ENCODE measurements around the gene RBP7.

DNA sequence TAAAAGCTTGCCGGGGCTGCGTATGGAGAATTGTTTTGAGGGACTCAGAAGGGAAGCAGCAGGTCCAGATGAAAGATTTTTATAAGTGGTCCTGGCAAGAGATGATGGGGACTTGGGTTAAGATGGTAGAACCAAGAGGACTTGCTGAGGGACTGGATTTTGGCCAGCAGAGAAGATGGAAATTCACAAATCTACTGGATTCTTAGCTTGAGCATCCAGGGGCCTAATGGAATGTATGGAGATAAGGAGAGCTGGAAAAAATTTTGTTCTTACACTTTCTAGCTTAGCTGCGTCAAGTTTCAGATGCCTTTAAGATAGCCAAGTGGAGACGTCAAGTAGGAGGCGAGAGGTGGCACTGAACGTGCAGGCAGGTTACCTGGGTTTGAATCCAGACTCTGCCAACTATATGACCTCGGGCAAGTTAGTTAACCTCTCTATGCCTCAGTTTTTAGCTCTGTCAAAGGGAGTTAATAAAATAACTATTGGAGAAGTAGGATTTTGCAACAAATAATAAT, 3.4 kb upstream of the RBP7 start:
- TF ChIP-seq, protein P1, sequence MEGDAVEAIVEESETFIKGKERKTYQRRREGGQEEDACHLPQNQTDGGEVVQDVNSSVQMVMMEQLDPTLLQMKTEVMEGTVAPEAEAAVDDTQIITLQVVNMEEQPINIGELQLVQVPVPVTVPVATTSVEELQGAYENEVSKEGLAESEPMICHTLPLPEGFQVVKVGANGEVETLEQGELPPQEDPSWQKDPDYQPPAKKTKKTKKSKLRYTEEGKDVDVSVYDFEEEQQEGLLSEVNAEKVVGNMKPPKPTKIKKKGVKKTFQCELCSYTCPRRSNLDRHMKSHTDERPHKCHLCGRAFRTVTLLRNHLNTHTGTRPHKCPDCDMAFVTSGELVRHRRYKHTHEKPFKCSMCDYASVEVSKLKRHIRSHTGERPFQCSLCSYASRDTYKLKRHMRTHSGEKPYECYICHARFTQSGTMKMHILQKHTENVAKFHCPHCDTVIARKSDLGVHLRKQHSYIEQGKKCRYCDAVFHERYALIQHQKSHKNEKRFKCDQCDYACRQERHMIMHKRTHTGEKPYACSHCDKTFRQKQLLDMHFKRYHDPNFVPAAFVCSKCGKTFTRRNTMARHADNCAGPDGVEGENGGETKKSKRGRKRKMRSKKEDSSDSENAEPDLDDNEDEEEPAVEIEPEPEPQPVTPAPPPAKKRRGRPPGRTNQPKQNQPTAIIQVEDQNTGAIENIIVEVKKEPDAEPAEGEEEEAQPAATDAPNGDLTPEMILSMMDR (IDR thresholded peaks at IDR 0.05): no peak
- TF ChIP-seq POLR2AphosphoS5 (IDR thresholded peaks at IDR 0.05; ENCODE audit: low read depth, low read length) (no peak), TCF7L2 (IDR thresholded peaks at IDR 0.05; ENCODE audit: low read depth, low read length) (no peak), SIN3A (IDR thresholded peaks at IDR 0.05; ENCODE audit: borderline replicate concordance, insufficient read depth, low read depth, low read length) (no peak)
- TF ChIP-seq, protein P2, sequence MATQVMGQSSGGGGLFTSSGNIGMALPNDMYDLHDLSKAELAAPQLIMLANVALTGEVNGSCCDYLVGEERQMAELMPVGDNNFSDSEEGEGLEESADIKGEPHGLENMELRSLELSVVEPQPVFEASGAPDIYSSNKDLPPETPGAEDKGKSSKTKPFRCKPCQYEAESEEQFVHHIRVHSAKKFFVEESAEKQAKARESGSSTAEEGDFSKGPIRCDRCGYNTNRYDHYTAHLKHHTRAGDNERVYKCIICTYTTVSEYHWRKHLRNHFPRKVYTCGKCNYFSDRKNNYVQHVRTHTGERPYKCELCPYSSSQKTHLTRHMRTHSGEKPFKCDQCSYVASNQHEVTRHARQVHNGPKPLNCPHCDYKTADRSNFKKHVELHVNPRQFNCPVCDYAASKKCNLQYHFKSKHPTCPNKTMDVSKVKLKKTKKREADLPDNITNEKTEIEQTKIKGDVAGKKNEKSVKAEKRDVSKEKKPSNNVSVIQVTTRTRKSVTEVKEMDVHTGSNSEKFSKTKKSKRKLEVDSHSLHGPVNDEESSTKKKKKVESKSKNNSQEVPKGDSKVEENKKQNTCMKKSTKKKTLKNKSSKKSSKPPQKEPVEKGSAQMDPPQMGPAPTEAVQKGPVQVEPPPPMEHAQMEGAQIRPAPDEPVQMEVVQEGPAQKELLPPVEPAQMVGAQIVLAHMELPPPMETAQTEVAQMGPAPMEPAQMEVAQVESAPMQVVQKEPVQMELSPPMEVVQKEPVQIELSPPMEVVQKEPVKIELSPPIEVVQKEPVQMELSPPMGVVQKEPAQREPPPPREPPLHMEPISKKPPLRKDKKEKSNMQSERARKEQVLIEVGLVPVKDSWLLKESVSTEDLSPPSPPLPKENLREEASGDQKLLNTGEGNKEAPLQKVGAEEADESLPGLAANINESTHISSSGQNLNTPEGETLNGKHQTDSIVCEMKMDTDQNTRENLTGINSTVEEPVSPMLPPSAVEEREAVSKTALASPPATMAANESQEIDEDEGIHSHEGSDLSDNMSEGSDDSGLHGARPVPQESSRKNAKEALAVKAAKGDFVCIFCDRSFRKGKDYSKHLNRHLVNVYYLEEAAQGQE (IDR thresholded peaks at IDR 0.05; ENCODE audit: insufficient read depth in 1 of 2, low read depth in 2 of 2, low read length in 1 of 2): no peak

Measured in Panc1 (cell line).